Esophagus squamous epithelium (tissue), 5 donors: ENCODE results near the gene RBM33. TPM values are rescaled to one million over a fixed set of nuclear protein-coding genes. Genes with fewer than 3 reads are reported as not detected.

Experiments
- DNase-seq: peaks from one replicate; lab custom pipeline; 2025; lab: John Stamatoyannopoulos, UW
- H3K27ac ChIP-seq, 4 donors: fragments of 200-600 bp; sonication (generic); one replicate each; pipeline ENCODE4 v1.5.1; 2016 to 2019; ENCODE audit warnings: mild to moderate bottlenecking in 1 of 4
- H3K27me3 ChIP-seq, 4 donors: fragments of 200-600 bp; sonication (generic); 1 replicate in 3 of 4; 2 replicates in 1 of 4; pipeline versions ENCODE4 v1.5.1 to v1.6.0; 2017 to 2021; ENCODE audit warnings: antibody characterized with exemption in 1 of 4
- H3K36me3 ChIP-seq, 3 donors: fragments of 200-600 bp; sonication (generic); one replicate each; pipeline ENCODE4 v1.5.1; 2016 to 2019
- H3K4me1 ChIP-seq, 3 donors: fragments of 200-600 bp; sonication (generic); one replicate each; pipeline ENCODE4 v1.5.1; 2017 to 2019
- H3K4me3 ChIP-seq, 4 donors: fragments of 200-600 bp; sonication (generic); 1 replicate in 3 of 4; 2 replicates in 1 of 4; pipeline ENCODE4 v1.5.1; 2016 to 2019; ENCODE audit warnings: mild to moderate bottlenecking in 2 of 4, moderate library complexity in 1 of 4
- H3K9me3 ChIP-seq, 3 donors: fragments of 200-600 bp; sonication (generic); one replicate each; pipeline ENCODE4 v1.5.1; 2016 to 2019
- CTCF ChIP-seq, 6 experiments: fragments of 450-650 bp in 4 of 6; fragments of 200-600 bp in 2 of 6; sonication (generic) in 2 of 6; IDR thresholded peaks; one replicate each; pipeline ENCODE4 v1.5.1; 2016 to 2019; ENCODE audit warnings: antibody characterized with exemption in 6 of 6, mild to moderate bottlenecking in 4 of 6, moderate library complexity in 4 of 6
- POLR2A ChIP-seq, 4 donors: fragments of 450-650 bp; IDR thresholded peaks; one replicate each; pipeline ENCODE4 v1.6.1; 2017; ENCODE audit warnings: antibody characterized with exemption in 4 of 4, mild to moderate bottlenecking in 4 of 4, moderate library complexity in 3 of 4
- WGBS, 2 donors: methylation state at CpG; one replicate each; pipeline ENCODE4 v1.1.5; 2018; 5-methylcytosine and 5-hydroxymethylcytosine counted together
- intact Hi-C: fragments of 100-400 bp; cut with DNase I; formaldehyde crosslinking; loops from one replicate; pipeline ENCODE4 v1.15.0; 2022
- total RNA-seq, 4 donors: library from RNA; depleted of rRNA; stranded (reverse); fragments of >200 nt; gene quantifications; one replicate each; pipeline ENCODE4 v1.1.0, GENCODE V29; 2016
- donor health status: DM: yes; HTN: yes; CAD: no.

Gene RBM33
- total RNA-seq, 4 donors from 2014 or later, result 20.3 to 45.6 (median 26.9) TPM

GRCh38 chr7:155795951-155796350 lies 151.5 kb downstream of the RBM33 start:
- intact Hi-C loops, result loop anchor here (5.0 kb wide), 2 partner anchors 686 to 1016 kb away; no protein-coding TSS in a partner anchor
- H3K9me3 ChIP-seq, result no peaks in the 10 kb centered on the region
- TF ChIP-seq CTCF (IDR thresholded peaks at IDR 0.05), result no peak
- TF ChIP-seq POLR2A (IDR thresholded peaks at IDR 0.05), result no peak
- no peak overlapping the region for H3K4me3 ChIP-seq
- no peaks in the 10 kb centered on the region for H3K36me3 ChIP-seq
- no peak for DNase-seq
- H3K27ac ChIP-seq, result no peak overlapping the region
- peaks cover 0 to 9% (median 0%) of the 10 kb centered on the region in 3 donors for H3K4me1 ChIP-seq
- 67 to 86% methylated on average over 1 to 4 of the region's 8 CpGs for WGBS, 2 donors
- peaks cover 0 to 64% (median 0%) of the 10 kb centered on the region in 4 donors for H3K27me3 ChIP-seq

- H3K27me3 ChIP-seq, result peaks cover 0 to 71% (median 0%) of the 10 kb centered on the region in 4 donors
- no peak for DNase-seq
- H3K36me3 ChIP-seq, result no peaks in the 10 kb centered on the region
- H3K9me3 ChIP-seq, result no peaks in the 10 kb centered on the region
- peak overlapping the region in 1 of 4 donors; percentile 33 for H3K4me3 ChIP-seq
- no peak overlapping the region for H3K27ac ChIP-seq
- H3K4me1 ChIP-seq, result peaks cover 0 to 9% (median 0%) of the 10 kb centered on the region in 3 donors
- WGBS, 2 donors, result 49 to 52% methylated on average over 15 to 29 of the region's 60 CpGs
- TF ChIP-seq POLR2A (IDR thresholded peaks at IDR 0.05), result no peak
- TF ChIP-seq CTCF (IDR thresholded peaks at IDR 0.05), result peak; percentile 72 to 94 (median 81)
- intact Hi-C loops, result loop anchor here (5.0 kb wide), 2 partner anchors 686 to 1016 kb away; no protein-coding TSS in a partner anchor
Observed at GRCh38 chr7:155796381-155797261, 152.2 kb downstream of the RBM33 start.

- 53% methylated on average over 4 of the region's 38 CpGs; no CpG with 5 or more reads in 1 of the 2 donors for WGBS, 2 donors
- DNase-seq, result no peak
- Histone ChIP-seq H3K9me3 (no peaks in the 10 kb centered on the region), H3K4me1 (peaks cover 0 to 9% (median 0%) of the 10 kb centered on the region in 3 donors), H3K4me3 (peak overlapping the region in 1 of 4 donors; percentile 33), H3K36me3 (no peaks in the 10 kb centered on the region), H3K27me3 (peaks cover 0 to 80% (median 0%) of the 10 kb centered on the region in 4 donors), H3K27ac (no peak overlapping the region)
- intact Hi-C loops, result loop anchor here (5.0 kb wide), 2 partner anchors 685 to 1015 kb away; no protein-coding TSS in a partner anchor
- TF ChIP-seq CTCF (IDR thresholded peaks at IDR 0.05) (peak in 1 of 6 experiments; percentile 2), POLR2A (IDR thresholded peaks at IDR 0.05) (no peak)
Observed at GRCh38 chr7:155797262-155798250, 153.1 kb downstream of the RBM33 start.

- Histone ChIP-seq H3K27me3 (peaks cover 0 to 93% (median 3%) of the 10 kb centered on the region in 4 donors), H3K4me3 (no peak overlapping the region), H3K9me3 (no peaks in the 10 kb centered on the region), H3K36me3 (no peaks in the 10 kb centered on the region), H3K4me1 (peaks cover 4 to 21% (median 11%) of the 10 kb centered on the region in 3 donors), H3K27ac (no peak overlapping the region)
- intact Hi-C loops, result loop anchor here (5.0 kb wide), 2 partner anchors 683 to 1013 kb away; no protein-coding TSS in a partner anchor
- DNase-seq, result no peak
- 50 to 58% methylated on average over 9 of the region's 13 CpGs for WGBS, 2 donors
- TF ChIP-seq CTCF (IDR thresholded peaks at IDR 0.05), result no peak
- TF ChIP-seq POLR2A (IDR thresholded peaks at IDR 0.05), result no peak
Observed at GRCh38 chr7:155798673-155799439, 154.4 kb downstream of the RBM33 start.
